HEK293 (cell line): Measurements from ENCODE around the gene NDUFB10.
"Not testable (repeated sequence)": the region's sequence is repeated elsewhere in the genome, so short reads cannot be mapped to it uniquely, and the experiment has no call there.

Experiments used
- ATF2 ChIP-seq: fragments of 450-650 bp; formaldehyde crosslinking; IDR thresholded peaks from 2 replicates; pipeline ENCODE4 v1.5.1; 2016; ENCODE audit warnings: missing biosample characterization, missing genetic modification characterization, low read depth
- CTCF ChIP-seq: fragments of 450-650 bp; formaldehyde crosslinking; IDR thresholded peaks from 2 replicates; pipeline ENCODE4 v1.5.1; 2016; ENCODE audit warnings: missing biosample characterization, missing genetic modification characterization
- TRIM28 ChIP-seq: IDR thresholded peaks from 2 replicates; pipeline ENCODE4 v1.6.1; 2011; ENCODE audit warnings: low read length, control low read depth, borderline replicate concordance
- ZBTB7A ChIP-seq: fragments of 450-650 bp; formaldehyde crosslinking; IDR thresholded peaks from 2 replicates; pipeline ENCODE4 v1.5.1; 2016; ENCODE audit warnings: low read depth, missing biosample characterization, missing genetic modification characterization
- ZNF132 ChIP-seq: fragments of 450-650 bp; formaldehyde crosslinking; IDR thresholded peaks from 2 replicates; pipeline ENCODE4 v1.5.1; 2017; ENCODE audit warnings: missing biosample characterization, missing genetic modification characterization, borderline replicate concordance
- ZNF146 ChIP-seq: fragments of 450-650 bp; formaldehyde crosslinking; IDR thresholded peaks from 2 replicates; pipeline ENCODE4 v1.5.1; 2016; ENCODE audit warnings: missing biosample characterization, missing genetic modification characterization
- ZNF23 ChIP-seq: fragments of 450-650 bp; formaldehyde crosslinking; IDR thresholded peaks from 2 replicates; pipeline ENCODE4 v1.5.1; 2016; ENCODE audit warnings: missing biosample characterization, missing genetic modification characterization, borderline replicate concordance
- ZNF416 ChIP-seq: fragments of 450-650 bp; formaldehyde crosslinking; IDR thresholded peaks from 2 replicates; pipeline ENCODE4 v1.5.1; 2016; ENCODE audit warnings: missing biosample characterization, missing genetic modification characterization
- ZNF423 ChIP-seq: fragments of 450-650 bp; formaldehyde crosslinking; IDR thresholded peaks from 2 replicates; pipeline ENCODE4 v1.5.1; 2016; ENCODE audit warnings: missing biosample characterization, missing genetic modification characterization
- ZNF600 ChIP-seq: fragments of 450-650 bp; formaldehyde crosslinking; IDR thresholded peaks from 2 replicates; pipeline ENCODE4 v1.5.1; 2016; ENCODE audit warnings: missing biosample characterization, missing genetic modification characterization
- ZNF830 ChIP-seq: fragments of 450-650 bp; IDR thresholded peaks from 2 replicates; pipeline ENCODE4 v1.5.0; 2018; ENCODE audit warnings: missing biosample characterization, missing genetic modification characterization, low read depth, mild to moderate bottlenecking, moderate library complexity
- ZSCAN30 ChIP-seq: fragments of 450-650 bp; IDR thresholded peaks from 2 replicates; pipeline ENCODE4 v1.5.1; 2018; ENCODE audit warnings: missing biosample characterization, mild to moderate bottlenecking, missing genetic modification characterization, moderate library complexity
- TF ChIP-seq, protein P1 (sequence below): fragments of 450-650 bp; IDR thresholded peaks from 2 replicates; pipeline ENCODE4 v1.5.1; 2018; ENCODE audit warnings: missing biosample characterization, mild to moderate bottlenecking, missing genetic modification characterization

GRCh38 chr16:1962161-1963153 is 3.1 kb downstream of the NDUFB10 start:
- not testable (repeated sequence) for TF ChIP-seq CTCF (tag by site-specific recombination); ZBTB7A (tag by site-specific recombination); ZNF132 (tag by site-specific recombination); ZNF23; ZNF146 (tag by site-specific recombination); ZNF423 (tag by site-specific recombination); ZNF830 (tag by site-specific recombination); ZNF416 (tag by site-specific recombination); ATF2 (tag by site-specific recombination); TRIM28
- TF ChIP-seq, protein P1, sequence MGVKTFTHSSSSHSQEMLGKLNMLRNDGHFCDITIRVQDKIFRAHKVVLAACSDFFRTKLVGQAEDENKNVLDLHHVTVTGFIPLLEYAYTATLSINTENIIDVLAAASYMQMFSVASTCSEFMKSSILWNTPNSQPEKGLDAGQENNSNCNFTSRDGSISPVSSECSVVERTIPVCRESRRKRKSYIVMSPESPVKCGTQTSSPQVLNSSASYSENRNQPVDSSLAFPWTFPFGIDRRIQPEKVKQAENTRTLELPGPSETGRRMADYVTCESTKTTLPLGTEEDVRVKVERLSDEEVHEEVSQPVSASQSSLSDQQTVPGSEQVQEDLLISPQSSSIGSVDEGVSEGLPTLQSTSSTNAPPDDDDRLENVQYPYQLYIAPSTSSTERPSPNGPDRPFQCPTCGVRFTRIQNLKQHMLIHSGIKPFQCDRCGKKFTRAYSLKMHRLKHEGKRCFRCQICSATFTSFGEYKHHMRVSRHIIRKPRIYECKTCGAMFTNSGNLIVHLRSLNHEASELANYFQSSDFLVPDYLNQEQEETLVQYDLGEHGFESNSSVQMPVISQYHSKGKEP (tag by site-specific recombination), result not testable (repeated sequence)
- TF ChIP-seq ZNF600 (tag by site-specific recombination) (peak; percentile 80), ZSCAN30 (tag by site-specific recombination) (0 out of 2 replicates have a peak, but pooled peaks have one; percentile 17)
